ENCODE data around the gene LMTK2.

DNA sequence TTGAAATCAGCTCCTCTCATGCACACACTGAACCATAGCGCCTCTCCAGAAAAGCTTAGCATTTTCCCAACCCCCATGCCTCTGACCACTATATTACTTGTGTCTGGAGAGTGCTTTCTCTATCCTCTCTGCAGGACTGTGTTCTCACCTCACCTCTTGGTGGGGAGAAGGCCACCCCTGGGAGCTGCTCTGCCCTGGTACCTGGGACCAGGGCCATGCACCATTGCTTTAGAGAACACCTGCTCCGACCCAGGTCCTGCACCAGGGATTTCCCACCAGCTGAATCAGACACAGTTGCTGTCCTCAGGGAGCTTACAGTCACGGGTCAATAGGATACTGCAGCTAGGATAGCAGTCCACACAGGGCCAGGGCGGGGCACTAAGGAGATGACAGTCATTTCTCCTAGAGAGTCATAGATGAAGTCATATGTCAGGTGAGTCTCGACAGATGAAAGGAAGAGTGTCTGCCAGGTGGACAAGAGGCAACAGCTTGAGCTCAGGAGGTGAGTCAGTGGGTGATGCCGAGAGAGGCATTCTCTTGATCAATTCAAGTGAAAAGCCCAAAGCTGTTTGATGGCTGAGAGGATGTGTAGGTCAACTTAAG lies 619 bp upstream of the LMTK2 start:
- TF ChIP-seq, protein P1, sequence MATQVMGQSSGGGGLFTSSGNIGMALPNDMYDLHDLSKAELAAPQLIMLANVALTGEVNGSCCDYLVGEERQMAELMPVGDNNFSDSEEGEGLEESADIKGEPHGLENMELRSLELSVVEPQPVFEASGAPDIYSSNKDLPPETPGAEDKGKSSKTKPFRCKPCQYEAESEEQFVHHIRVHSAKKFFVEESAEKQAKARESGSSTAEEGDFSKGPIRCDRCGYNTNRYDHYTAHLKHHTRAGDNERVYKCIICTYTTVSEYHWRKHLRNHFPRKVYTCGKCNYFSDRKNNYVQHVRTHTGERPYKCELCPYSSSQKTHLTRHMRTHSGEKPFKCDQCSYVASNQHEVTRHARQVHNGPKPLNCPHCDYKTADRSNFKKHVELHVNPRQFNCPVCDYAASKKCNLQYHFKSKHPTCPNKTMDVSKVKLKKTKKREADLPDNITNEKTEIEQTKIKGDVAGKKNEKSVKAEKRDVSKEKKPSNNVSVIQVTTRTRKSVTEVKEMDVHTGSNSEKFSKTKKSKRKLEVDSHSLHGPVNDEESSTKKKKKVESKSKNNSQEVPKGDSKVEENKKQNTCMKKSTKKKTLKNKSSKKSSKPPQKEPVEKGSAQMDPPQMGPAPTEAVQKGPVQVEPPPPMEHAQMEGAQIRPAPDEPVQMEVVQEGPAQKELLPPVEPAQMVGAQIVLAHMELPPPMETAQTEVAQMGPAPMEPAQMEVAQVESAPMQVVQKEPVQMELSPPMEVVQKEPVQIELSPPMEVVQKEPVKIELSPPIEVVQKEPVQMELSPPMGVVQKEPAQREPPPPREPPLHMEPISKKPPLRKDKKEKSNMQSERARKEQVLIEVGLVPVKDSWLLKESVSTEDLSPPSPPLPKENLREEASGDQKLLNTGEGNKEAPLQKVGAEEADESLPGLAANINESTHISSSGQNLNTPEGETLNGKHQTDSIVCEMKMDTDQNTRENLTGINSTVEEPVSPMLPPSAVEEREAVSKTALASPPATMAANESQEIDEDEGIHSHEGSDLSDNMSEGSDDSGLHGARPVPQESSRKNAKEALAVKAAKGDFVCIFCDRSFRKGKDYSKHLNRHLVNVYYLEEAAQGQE (IDR thresholded peaks at IDR 0.05; ENCODE audit: insufficient read depth in 1 of 2, low read depth in 2 of 2, low read length in 2 of 2), result no peak
- TF ChIP-seq POLR2AphosphoS5 (IDR thresholded peaks at IDR 0.05; ENCODE audit: low read depth, low read length) (no peak), FOXP2 (optimal IDR thresholded peaks at IDR 0.05; ENCODE audit: borderline replicate concordance, extremely low read depth, extremely low read length, insufficient read depth) (no peak)
